ENCODE data around the gene CRYBG3.

CRYBG3 gene

GRCh38 chr3:97950360-97950759, 128.5 kb downstream of the CRYBG3 start:
- TF ChIP-seq POLR2A (IDR thresholded peaks at IDR 0.05; ENCODE audit: extremely low read depth, insufficient read length) (no peak), CTCF (IDR thresholded peaks at IDR 0.05; ENCODE audit: low read depth, low read length) (no peak), MYC (IDR thresholded peaks at IDR 0.05; ENCODE audit: low read depth, low read length) (no peak), MAX (IDR thresholded peaks at IDR 0.05; ENCODE audit: low read depth, low read length) (no peak)
- DNase-seq (ENCODE audit: low read depth) = no peak
- H3K4me3 ChIP-seq (ENCODE audit: low read depth, low read length) = no peak overlapping the region

GRCh38 chr3:97952280-97952679, 130.5 kb downstream of the CRYBG3 start:
- TF ChIP-seq CTCF (IDR thresholded peaks at IDR 0.05; ENCODE audit: low read depth, low read length) = no peak
- no peak for TF ChIP-seq MAX (IDR thresholded peaks at IDR 0.05; ENCODE audit: low read depth, low read length)
- no peak for TF ChIP-seq POLR2A (IDR thresholded peaks at IDR 0.05; ENCODE audit: extremely low read depth, insufficient read length)
- TF ChIP-seq MYC (IDR thresholded peaks at IDR 0.05; ENCODE audit: low read depth, low read length) = no peak
- no peak for DNase-seq (ENCODE audit: low read depth)

DNA sequence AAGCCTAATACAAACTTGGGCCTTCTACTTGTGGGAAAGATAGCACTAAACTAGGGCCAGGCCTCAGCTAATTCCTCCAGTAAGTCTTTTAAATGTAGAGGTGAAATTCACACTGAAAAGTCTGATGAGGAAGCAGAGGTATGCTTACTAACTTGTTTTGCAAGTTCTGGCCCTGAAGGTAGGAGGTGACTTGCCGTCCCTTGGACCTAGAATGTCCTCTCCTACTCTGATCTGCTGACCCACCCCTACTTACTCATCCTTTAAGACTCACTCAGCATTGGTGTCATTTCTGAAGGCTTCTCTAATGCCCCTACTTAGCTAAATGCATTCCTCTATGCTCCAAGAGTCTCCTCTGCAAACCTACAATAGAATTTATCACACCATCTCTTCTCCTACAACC, 131.1 kb downstream of the CRYBG3 start:
- no peak overlapping the region for H3K4me3 ChIP-seq (ENCODE audit: low read depth, low read length)
- TF ChIP-seq CTCF (IDR thresholded peaks at IDR 0.05; ENCODE audit: low read depth, low read length) = no peak
- TF ChIP-seq MAX (IDR thresholded peaks at IDR 0.05; ENCODE audit: low read depth, low read length) = no peak
- TF ChIP-seq MYC (IDR thresholded peaks at IDR 0.05; ENCODE audit: low read depth, low read length) = no peak
- TF ChIP-seq POLR2A (IDR thresholded peaks at IDR 0.05; ENCODE audit: extremely low read depth, insufficient read length) = no peak
- DNase-seq (ENCODE audit: low read depth) = no peak

More at GRCh38 chr3:97952280-97952679, 130.5 kb downstream of the CRYBG3 start:
- no peak overlapping the region for H3K4me3 ChIP-seq (ENCODE audit: low read depth, low read length)

- no peak overlapping the region for H3K4me3 ChIP-seq (ENCODE audit: low read depth, low read length)
- no peak for DNase-seq (ENCODE audit: low read depth)
- TF ChIP-seq MYC (IDR thresholded peaks at IDR 0.05; ENCODE audit: low read depth, low read length) (no peak), CTCF (IDR thresholded peaks at IDR 0.05; ENCODE audit: low read depth, low read length) (no peak), POLR2A (IDR thresholded peaks at IDR 0.05; ENCODE audit: extremely low read depth, insufficient read length) (no peak), MAX (IDR thresholded peaks at IDR 0.05; ENCODE audit: low read depth, low read length) (no peak)
Measured at GRCh38 chr3:97954228-97954827, 132.5 kb downstream of the CRYBG3 start.

- no peak for TF ChIP-seq CTCF (IDR thresholded peaks at IDR 0.05; ENCODE audit: low read depth, low read length)
- TF ChIP-seq POLR2A (IDR thresholded peaks at IDR 0.05; ENCODE audit: extremely low read depth, insufficient read length) = no peak
- no peak for TF ChIP-seq MAX (IDR thresholded peaks at IDR 0.05; ENCODE audit: low read depth, low read length)
- no peak for TF ChIP-seq MYC (IDR thresholded peaks at IDR 0.05; ENCODE audit: low read depth, low read length)
- no peak overlapping the region for H3K4me3 ChIP-seq (ENCODE audit: low read depth, low read length)
- DNase-seq (ENCODE audit: low read depth) = no peak
Measured at GRCh38 chr3:97956051-97956450, 134.2 kb downstream of the CRYBG3 start.
